GM21786 (cell line): Measurements from ENCODE around the gene RTL9.
"Not testable (repeated sequence)": the region's sequence is repeated elsewhere in the genome, so short reads cannot be mapped to it uniquely, and the experiment has no call there.

Experiments
- ATAC-seq: cut with Tn5 transposase; IDR thresholded peaks from one replicate; pipeline ENCODE4 v1.9.1; 2021; ENCODE audit not compliant: unreplicated experiment

RTL9 gene

GRCh38 chrX:110404376-110404775, 45.7 kb downstream of the RTL9 start:
- ATAC-seq: no peak

- not testable (repeated sequence) for ATAC-seq
Measured at GRCh38 chrX:110406250-110406649, 47.6 kb downstream of the RTL9 start.

- no peak for ATAC-seq
Measured at GRCh38 chrX:110406822-110407221, 48.2 kb downstream of the RTL9 start.

- no peak for ATAC-seq
Measured at GRCh38 chrX:110407910-110408545, 49.4 kb downstream of the RTL9 start.
